IPS-NIHi7 (cell line): ENCODE measurements around the gene NTSR1.

Experiments
- DNase-seq: peaks from one replicate; pipeline ENCODE4 v3.0.0; 2012; ENCODE audit warnings: mixed read lengths; ENCODE audit errors: extremely low spot score

The NTSR1 gene

GRCh38 chr20:62771396-62772102 lies 62.9 kb downstream of the NTSR1 start:
- DNase-seq = no peak

- DNase-seq = no peak
Observed at GRCh38 chr20:62772103-62772611, 63.5 kb downstream of the NTSR1 start.

GRCh38 chr20:62772619-62772989 lies 64.0 kb downstream of the NTSR1 start:
- no peak for DNase-seq

GRCh38 chr20:62772990-62773844 lies 64.6 kb downstream of the NTSR1 start:
- DNase-seq = no peak

GRCh38 chr20:62773845-62774714 lies 65.4 kb downstream of the NTSR1 start:
- no peak for DNase-seq

- no peak for DNase-seq
Observed at GRCh38 chr20:62774762-62775161, 66.1 kb downstream of the NTSR1 start.

- DNase-seq = no peak
Observed at GRCh38 chr20:62775206-62775605, 66.6 kb downstream of the NTSR1 start.

- no peak for DNase-seq
Observed at GRCh38 chr20:62776035-62776691, 67.5 kb downstream of the NTSR1 start.

GRCh38 chr20:62776692-62777527 lies 68.3 kb downstream of the NTSR1 start:
- peak; percentile 85 for DNase-seq

- no peak for DNase-seq
Observed at GRCh38 chr20:62777528-62777830, 68.8 kb downstream of the NTSR1 start.

- no peak for DNase-seq
Observed at GRCh38 chr20:62778058-62778457, 69.4 kb downstream of the NTSR1 start.

- peak; percentile 56 for DNase-seq
Observed at GRCh38 chr20:62778601-62779416, 70.2 kb downstream of the NTSR1 start.

GRCh38 chr20:62779417-62779685 lies 70.7 kb downstream of the NTSR1 start:
- DNase-seq = no peak

GRCh38 chr20:62780204-62780603 lies 71.6 kb downstream of the NTSR1 start:
- no peak for DNase-seq

GRCh38 chr20:62780696-62781095 lies 72.1 kb downstream of the NTSR1 start:
- DNase-seq = no peak

- DNase-seq = no peak
Observed at GRCh38 chr20:62782149-62782892, 73.7 kb downstream of the NTSR1 start.

- no peak for DNase-seq
Observed at GRCh38 chr20:62782893-62783278, 74.2 kb downstream of the NTSR1 start.

- no peak for DNase-seq
Observed at GRCh38 chr20:62784497-62784896, 75.9 kb downstream of the NTSR1 start.

- no peak for DNase-seq
Observed at GRCh38 chr20:62785393-62785792, 76.8 kb downstream of the NTSR1 start.
